NCI-H82 treated with DMSO at 0.1 percent for 48 hours (cell line): ENCODE results near the gene JAML.

ENCODE experiments used
- DNase-seq: peaks from one replicate; lab custom pipeline; 2025; ENCODE audit not compliant: unreplicated experiment; lab: John Stamatoyannopoulos, UW

The JAML gene

DNA sequence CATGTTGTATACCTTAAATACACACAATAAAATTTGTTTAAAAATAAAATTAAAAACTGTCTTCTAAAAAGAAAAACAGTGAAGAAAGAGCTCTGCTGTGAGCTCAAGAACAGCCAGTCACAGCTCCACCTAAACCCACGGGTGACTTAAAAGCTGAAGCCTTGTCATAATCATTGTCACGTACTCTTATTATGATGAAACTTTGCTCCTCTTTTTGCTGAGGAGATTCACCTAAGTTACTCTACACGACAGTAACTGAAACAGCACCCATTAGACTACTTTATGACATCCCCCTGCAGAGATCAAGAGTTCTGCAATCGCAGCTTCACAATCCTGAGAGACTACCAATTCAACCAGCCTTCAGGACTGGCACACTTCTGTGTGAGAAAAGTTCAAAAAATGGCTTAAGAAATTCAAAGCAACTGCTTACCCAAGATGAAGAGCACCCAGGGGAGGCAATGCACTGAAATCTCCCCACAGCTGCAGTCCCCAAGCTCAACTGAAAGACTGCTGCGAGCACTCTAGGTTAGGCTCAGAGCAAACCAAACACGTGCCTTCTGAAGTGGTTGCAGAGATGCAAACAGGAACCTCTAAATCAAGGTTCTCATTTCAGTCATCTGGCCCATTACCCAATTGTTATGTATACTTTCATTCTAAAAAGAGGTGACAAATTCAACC is at the start of gene JAML:
Gene JAML, minus strand, starts transcription at position 501 of the 678 bp plus-strand sequence. CDS start 10,145 bp downstream, outside the sequence.
- DNase-seq = no peak

DNA sequence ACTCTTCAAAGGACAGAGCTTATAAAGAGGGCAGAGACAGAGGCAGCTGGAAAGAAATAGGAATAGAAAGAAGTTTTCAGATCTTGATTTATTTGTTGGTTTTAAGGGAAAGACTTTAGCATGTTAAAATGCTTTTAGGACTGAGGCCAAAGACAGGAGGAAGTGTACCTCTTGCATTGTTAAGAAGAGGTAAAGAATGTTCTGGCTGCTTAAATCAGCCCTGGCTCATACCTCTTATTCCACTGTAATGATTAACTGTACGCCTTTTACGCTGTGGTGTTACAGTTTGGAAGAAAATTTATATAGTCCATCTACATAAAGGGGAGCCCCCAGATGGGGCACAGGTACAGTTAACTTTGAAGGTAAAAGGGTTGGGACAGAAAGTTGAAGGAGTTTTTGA is 49.4 kb upstream of the JAML start:
- no peak for DNase-seq

DNA sequence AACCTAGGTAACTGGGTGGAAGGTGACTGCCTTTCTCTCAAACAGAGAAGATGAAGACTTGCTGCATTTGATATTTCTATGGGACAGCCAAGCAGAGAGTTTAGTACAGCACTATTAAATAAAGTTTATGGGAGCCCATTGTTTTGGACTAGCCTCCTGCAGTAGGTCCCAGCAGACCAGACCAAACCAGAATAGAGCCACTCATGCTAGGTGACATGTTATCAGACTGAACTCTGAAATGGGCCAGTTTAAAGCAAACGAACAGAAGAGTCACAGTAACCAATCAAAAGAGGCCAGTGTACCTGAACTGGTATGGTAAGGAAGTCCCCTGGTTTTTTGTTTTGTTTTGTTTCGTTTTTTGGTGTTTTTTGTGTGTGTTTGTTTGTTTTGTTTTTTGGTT is 47.2 kb upstream of the JAML start:
- no peak for DNase-seq

DNA sequence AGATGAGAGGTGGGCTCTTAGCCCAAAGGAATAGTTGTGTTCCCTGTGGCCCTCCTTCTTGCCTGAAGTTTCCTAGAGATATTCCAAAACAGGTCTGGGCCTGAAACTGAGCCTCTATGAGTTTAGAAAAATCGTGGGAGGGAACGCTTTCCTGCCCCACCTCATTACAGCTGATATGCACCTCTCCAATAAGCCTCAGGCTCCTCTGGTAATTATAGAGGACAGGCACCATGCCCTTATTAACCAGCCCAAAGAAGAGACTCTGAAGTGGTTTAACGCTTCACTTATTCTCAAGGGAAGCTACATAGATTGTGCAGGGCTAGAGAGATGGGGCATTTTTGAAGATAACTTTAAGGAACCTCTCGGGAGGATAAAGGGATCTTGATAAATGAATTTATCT is 42.7 kb upstream of the JAML start:
- no peak for DNase-seq

GRCh38 chr11:118265954-118266353 is 41.1 kb upstream of the JAML start:
- DNase-seq = no peak

DNA sequence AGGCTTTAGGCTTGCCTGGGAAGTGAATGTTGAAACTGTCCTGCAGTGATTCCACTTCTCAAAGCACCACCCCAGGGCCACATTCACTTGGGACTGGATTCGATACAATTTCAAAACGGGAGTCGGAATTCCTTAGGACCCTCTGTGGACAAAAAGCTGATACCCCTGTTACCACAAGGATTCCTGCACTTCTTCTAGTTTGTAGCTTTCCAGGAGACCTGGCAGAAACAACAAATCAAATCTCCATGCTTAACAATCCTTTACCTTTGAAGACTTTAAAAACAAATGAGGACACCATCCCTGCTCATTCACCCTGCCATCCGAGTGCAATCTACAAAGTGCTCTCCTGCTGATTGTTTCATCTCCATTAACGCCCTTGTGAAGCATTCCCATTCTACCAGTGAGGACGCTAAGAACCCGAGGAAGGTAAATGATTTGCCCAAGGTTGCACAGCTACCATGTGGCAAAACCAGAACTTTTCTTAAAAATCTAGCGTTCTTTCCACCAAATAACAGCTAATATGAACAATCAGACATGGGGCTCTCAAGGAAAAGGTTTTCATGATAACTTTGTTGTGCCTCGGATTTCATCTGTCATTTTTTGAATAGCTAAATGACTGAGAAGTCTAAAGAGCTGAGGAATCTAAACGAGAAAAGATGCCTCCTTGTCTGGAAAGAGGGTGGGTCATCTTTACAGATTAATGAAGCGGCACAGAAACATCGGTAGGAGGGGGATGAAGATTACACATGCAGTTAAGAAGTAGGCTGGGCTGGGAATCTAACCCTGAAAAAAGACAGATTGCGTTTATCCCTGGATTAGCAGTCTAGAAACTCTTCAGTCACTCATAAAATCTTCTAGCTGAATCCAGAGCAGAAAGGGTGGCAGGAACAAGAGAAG is 40.0 kb upstream of the JAML start:
- DNase-seq = peak; percentile 32

GRCh38 chr11:118263695-118264568 is 39.1 kb upstream of the JAML start, which contains the start of gene MPZL2:
Gene MPZL2, minus strand, starts transcription at chr11:118264297. Its CDS starts 144 bp downstream, at chr11:118264153.
- no peak for DNase-seq

DNA sequence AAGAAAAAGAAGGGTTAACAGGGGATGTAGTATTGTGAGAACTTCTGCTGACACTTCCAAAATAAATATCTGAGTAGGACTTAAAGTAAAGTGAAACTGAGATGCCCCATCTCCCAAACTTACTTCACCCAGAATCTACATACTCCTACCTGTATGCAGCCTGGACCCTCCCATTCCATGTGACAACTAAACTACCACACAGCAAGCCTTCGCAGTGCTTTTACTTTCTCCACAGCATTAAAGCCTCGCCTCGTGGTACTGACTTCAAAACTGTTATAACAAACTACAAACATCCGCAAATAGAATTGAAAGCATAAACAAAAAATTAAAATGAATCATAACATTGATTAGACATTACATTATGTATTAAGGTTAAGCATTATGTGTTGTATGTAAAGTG is 38.3 kb upstream of the JAML start:
- no peak for DNase-seq

DNA sequence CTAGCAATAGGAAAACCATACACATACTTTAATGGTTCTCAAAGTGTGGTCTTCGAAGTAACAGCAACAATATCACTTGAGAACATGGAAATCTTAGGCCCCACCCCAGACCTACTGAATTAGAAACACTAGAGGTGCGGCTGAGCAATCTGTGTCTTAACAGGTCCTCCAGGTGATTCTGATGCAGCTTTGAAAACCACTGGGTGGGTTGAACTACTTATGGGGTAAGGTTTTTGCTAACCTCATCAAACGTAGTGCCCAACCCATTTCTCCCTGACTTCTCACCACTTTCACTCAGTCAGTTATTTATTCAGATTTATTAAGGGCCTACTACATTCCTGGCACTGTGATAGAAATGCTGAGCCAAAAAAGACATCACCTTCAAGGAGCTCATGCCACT is 35.5 kb upstream of the JAML start:
- no peak for DNase-seq

GRCh38 chr11:118259138-118259537 is 34.3 kb upstream of the JAML start:
- DNase-seq = no peak

GRCh38 chr11:118258410-118258809 is 33.6 kb upstream of the JAML start:
- DNase-seq = no peak

DNA sequence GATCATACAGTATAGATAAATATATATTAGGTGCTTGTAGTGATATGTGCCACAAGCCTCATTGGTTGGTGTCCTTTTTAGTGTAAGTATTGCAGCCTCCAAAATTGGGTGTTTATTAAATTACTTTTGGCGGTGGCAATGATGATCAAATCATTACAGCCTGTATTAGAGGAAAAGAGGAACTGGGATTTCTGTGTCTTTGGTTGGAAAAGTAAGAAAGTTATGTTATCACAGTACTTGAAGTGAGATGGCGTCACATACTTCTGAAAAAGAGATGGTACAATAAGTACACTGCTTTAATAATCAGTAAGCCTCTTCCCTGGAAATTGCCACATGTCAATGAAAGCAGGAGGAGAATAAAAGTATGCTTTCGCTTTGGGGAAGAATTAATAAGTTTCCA is 27.9 kb upstream of the JAML start:
- DNase-seq = no peak

- peak; percentile 83 for DNase-seq
Measured at GRCh38 chr11:118251858-118252652, 27.2 kb upstream of the JAML start, which contains the start of gene MPZL3. Gene MPZL3, minus strand, starts transcription at chr11:118252365. Its CDS starts 71 bp downstream, at chr11:118252294.

DNA sequence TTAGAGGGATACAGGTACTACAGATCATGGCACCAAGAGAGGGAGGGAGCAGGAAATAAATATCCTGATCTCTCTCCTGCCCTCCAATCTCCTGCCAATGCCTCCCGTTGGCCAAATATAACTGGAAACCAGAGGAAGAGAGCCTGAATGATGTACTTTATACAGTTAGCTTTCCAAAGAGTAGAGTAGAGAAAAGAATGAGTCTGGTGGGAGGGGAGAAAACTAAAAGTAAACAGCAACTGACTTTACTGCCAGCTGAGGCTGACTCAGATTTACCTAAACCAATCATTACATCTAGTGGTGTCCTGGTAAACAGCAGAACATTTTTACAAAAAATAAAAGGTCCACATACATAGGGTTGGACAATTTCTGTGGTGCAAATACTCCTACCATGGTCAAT is 22.2 kb upstream of the JAML start:
- no peak for DNase-seq

GRCh38 chr11:118245936-118246562 is 21.2 kb upstream of the JAML start:
- DNase-seq = no peak

DNA sequence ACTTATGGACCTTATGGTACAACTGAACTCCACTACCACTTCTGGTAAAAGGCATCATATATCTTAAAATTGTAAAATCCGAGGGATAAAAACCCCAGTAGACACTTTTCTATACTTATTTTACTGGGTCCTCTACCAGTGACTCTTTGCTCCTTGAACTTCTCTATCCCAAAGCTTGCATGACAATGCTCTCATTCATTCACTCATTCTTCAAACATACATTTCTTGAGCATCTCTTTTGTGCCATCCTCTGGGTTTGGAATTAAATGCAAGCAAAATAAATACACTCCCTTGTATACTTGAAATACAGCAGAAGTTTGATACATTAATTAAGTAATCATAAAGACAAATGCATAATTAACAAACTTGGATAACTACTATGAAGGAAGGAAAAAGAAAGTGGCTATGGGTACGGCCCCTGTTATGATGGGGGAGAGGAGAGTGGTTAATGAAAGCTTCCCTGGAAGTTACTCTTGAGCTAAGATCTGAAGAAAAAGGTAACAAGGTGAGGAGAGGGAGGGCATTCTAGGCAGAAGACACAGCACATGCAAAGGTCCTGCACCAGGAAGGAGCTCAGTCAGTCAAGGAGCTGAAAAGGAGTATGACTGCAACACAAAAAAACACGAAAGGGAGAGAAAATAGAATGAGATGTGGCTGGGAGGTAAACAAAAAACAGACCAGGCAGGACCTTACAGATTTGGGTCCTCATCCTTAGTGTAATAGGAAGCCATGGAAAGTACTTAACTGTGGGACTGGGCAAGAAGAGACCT is 19.4 kb upstream of the JAML start:
- DNase-seq = no peak

DNA sequence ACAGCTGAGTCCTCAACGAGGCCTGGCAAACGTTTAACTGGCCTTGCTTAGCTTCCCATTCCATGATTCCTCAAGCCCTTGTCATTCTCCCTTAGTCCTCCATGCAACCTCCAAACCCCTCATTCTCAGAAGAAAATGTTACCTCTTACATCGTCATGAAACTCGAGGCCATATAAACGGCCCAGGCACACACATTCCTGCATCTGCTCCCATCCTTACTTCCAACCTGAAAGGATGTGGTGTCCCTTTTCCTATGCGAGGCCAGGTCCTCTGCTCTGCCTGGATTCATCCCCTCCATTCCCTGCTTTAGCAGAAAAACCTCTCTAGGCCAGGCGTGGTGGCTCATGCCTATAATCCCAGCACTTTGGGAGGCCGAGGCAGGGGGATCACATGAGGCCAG is 18.4 kb upstream of the JAML start:
- no peak for DNase-seq

- no peak for DNase-seq
Measured at GRCh38 chr11:118241764-118242098, 16.9 kb upstream of the JAML start.
